Measurements from ENCODE around the gene SPTBN1. TPM values are rescaled to one million over a fixed set of nuclear protein-coding genes. Genes with fewer than 3 reads are reported as not detected.
A peak's percentile ranks its signal among the peaks of the same experiment; 100 is the strongest.

SPTBN1 gene
- total and polyA plus RNA-seq, 2 experiments from 2014 or later = 122 to 341 TPM

DNA sequence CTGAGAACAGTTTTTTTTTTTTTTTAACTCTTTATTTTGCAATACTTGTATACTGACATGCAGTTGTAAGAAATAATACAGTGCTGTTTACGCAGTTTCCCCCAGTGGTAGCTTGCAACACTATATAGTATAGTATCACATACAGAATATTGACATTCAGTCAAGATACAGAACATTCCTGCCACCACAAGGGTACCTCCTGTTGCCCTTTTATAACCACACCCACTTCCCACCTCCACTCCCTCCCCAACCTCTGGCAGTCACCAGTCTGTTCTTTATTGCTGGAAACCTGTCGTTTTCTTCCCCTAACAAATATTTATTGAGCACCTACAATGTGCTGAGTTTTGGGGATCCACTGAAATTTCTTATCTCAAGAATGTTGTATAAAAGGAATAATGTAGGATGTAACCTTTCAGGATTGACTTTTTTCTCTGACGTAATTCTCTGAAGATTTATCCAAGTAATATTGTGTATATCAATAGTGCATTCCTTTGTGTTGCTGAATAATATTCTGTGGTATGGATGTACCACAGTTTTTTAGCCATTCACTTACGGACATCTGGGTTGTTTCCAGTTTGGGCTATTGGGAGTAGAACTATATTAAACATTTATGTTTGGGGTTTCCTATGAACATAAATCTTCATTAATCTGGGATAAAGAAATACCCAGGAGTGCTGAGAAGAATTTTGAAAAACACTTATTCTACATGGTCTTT lies 215.9 kb downstream of the SPTBN1 start:
- H3K36me3 ChIP-seq (replicated peaks; ENCODE audit: insufficient read depth, low read depth) = no peaks in the 10 kb centered on the region
- H3K4me1 ChIP-seq (ENCODE audit: insufficient read depth) = peaks cover 36% of the 10 kb centered on the region
- H3K27me3 ChIP-seq = no peaks in the 10 kb centered on the region
- H3K4me3 ChIP-seq = no peak overlapping the region
- H3K9me3 ChIP-seq (ENCODE audit: low read depth) = no peaks in the 10 kb centered on the region
- 91% methylated on average over 4 of the region's 4 CpGs for WGBS (ENCODE audit: low lambda C conversion rate, missing lambda C conversion rate)
- H2AFZ ChIP-seq = no peak overlapping the region
- H3K27ac ChIP-seq = peak overlapping the region; percentile 79
- H3K79me2 ChIP-seq = no peaks in the 10 kb centered on the region
- no peaks in the 10 kb centered on the region for H3K9me2 ChIP-seq (replicated peaks; ENCODE audit: insufficient read depth)
- H4K20me1 ChIP-seq (ENCODE audit: insufficient read depth, poor library complexity, severe bottlenecking) = no peaks in the 10 kb centered on the region
- no peak for TF ChIP-seq EZH2phosphoT487 (IDR thresholded peaks at IDR 0.05; ENCODE audit: low read depth, severe bottlenecking, unreplicated experiment)
- no peak for TF ChIP-seq EZH2 (IDR thresholded peaks at IDR 0.05; ENCODE audit: borderline replicate concordance)
- TF ChIP-seq, protein P1, sequence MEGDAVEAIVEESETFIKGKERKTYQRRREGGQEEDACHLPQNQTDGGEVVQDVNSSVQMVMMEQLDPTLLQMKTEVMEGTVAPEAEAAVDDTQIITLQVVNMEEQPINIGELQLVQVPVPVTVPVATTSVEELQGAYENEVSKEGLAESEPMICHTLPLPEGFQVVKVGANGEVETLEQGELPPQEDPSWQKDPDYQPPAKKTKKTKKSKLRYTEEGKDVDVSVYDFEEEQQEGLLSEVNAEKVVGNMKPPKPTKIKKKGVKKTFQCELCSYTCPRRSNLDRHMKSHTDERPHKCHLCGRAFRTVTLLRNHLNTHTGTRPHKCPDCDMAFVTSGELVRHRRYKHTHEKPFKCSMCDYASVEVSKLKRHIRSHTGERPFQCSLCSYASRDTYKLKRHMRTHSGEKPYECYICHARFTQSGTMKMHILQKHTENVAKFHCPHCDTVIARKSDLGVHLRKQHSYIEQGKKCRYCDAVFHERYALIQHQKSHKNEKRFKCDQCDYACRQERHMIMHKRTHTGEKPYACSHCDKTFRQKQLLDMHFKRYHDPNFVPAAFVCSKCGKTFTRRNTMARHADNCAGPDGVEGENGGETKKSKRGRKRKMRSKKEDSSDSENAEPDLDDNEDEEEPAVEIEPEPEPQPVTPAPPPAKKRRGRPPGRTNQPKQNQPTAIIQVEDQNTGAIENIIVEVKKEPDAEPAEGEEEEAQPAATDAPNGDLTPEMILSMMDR (IDR thresholded peaks at IDR 0.05; ENCODE audit: poor library complexity) = no peak
- no peak overlapping the region for H3K4me2 ChIP-seq
- no peak for DNase-seq (ENCODE audit: low spot score)

DNA sequence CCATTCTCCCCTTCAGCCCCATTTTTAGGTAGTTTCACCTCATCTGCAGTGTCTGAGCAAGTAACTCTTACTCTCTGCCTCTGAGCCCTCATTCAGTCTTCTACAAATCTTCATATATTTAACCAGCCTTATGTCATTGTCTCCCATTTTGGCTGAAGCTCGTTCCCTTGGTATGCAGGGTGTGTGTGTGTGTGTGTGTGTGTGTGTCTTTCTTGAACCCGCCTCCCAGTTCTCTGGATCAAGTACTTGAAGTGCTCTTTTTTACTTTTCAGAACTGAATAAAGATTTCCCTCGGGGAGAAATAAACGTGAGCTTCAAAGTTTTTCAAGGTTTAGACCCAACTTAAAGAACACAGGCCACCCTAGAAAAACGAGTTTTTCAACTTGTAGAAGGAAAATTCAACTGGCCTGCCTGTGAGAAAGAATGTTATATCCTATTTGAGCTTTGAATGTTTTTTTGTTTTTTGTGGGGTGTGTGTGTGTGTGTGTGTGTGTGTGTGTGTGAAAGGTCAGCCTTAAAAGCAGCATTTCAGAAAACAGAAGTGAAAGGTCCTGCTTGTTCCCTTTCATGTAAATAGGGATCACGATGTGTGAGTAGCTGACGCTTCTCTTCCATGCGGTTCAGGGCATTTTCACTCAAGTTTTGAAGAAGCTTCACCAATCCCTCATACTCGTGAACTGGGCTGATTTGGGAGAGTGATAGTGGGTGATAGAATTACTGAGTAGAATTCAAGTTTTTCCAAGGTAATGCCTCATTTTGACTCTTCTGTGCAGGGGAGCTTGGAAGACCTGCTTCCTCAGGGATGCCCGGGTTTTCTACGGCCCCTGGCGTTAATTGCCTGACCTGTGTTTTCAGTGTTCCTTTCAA lies 216.7 kb downstream of the SPTBN1 start:
- Histone ChIP-seq H3K9me2 (replicated peaks; ENCODE audit: insufficient read depth) (no peaks in the 10 kb centered on the region), H3K27me3 (no peaks in the 10 kb centered on the region), H3K36me3 (replicated peaks; ENCODE audit: insufficient read depth, low read depth) (no peaks in the 10 kb centered on the region), H3K4me2 (peak overlapping the region; percentile 36), H3K4me3 (no peak overlapping the region), H3K79me2 (no peaks in the 10 kb centered on the region), H3K4me1 (ENCODE audit: insufficient read depth) (peaks cover 33% of the 10 kb centered on the region), H2AFZ (no peak overlapping the region), H3K27ac (peak overlapping the region; percentile 79), H3K9me3 (ENCODE audit: low read depth) (no peaks in the 10 kb centered on the region), H4K20me1 (ENCODE audit: insufficient read depth, poor library complexity, severe bottlenecking) (no peaks in the 10 kb centered on the region)
- DNase-seq (ENCODE audit: low spot score) = no peak
- WGBS (ENCODE audit: low lambda C conversion rate, missing lambda C conversion rate) = 67% methylated on average over 12 of the region's 12 CpGs
- no peak for TF ChIP-seq EZH2 (IDR thresholded peaks at IDR 0.05; ENCODE audit: borderline replicate concordance)
- TF ChIP-seq, protein P1 (IDR thresholded peaks at IDR 0.05; ENCODE audit: poor library complexity) = no peak
- no peak for TF ChIP-seq EZH2phosphoT487 (IDR thresholded peaks at IDR 0.05; ENCODE audit: low read depth, severe bottlenecking, unreplicated experiment)

DNA sequence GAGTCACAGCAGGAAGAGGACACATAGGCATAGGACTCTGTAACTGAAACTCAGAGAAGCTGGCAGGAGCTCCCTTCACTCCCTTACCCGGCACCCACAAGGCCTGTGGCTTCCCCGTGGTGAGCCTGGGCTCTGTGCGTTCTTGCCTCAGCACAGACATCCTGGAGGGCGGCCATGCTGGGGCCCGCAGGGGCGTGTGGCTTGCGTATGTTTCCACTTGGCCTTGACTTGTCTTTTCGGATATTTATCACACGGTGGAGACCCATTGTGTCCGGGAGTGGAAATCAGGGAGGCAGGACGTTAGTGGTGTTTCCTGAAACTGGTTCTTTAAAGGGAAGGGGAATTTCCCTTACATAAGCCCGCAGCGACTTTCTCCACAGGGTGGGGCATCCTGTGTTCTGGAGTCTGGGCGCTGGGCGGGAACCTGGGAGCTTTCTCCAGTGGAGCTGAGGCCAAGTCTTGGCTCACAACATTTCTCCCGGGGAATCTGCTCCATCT lies 217.4 kb downstream of the SPTBN1 start:
- Histone ChIP-seq H3K9me3 (ENCODE audit: low read depth) (no peaks in the 10 kb centered on the region), H4K20me1 (ENCODE audit: insufficient read depth, poor library complexity, severe bottlenecking) (no peaks in the 10 kb centered on the region), H3K4me2 (peak overlapping the region; percentile 36), H3K27me3 (no peaks in the 10 kb centered on the region), H3K79me2 (no peaks in the 10 kb centered on the region), H3K27ac (peak overlapping the region; percentile 79), H3K4me3 (no peak overlapping the region), H2AFZ (no peak overlapping the region), H3K36me3 (replicated peaks; ENCODE audit: insufficient read depth, low read depth) (no peaks in the 10 kb centered on the region), H3K9me2 (replicated peaks; ENCODE audit: insufficient read depth) (no peaks in the 10 kb centered on the region), H3K4me1 (ENCODE audit: insufficient read depth) (peaks cover 29% of the 10 kb centered on the region)
- TF ChIP-seq, protein P1 (IDR thresholded peaks at IDR 0.05; ENCODE audit: poor library complexity) = no peak
- TF ChIP-seq EZH2phosphoT487 (IDR thresholded peaks at IDR 0.05; ENCODE audit: low read depth, severe bottlenecking, unreplicated experiment) (no peak), EZH2 (IDR thresholded peaks at IDR 0.05; ENCODE audit: borderline replicate concordance) (no peak)
- WGBS (ENCODE audit: low lambda C conversion rate, missing lambda C conversion rate) = 83% methylated on average over 16 of the region's 16 CpGs
- no peak for DNase-seq (ENCODE audit: low spot score)
